Forelimb muscle (tissue), 1 donor: ENCODE measurements around the gene PCDHA4. TPM values are rescaled to one million over a fixed set of nuclear protein-coding genes. Genes with fewer than 3 reads are reported as not detected.
"Not testable (repeated sequence)": the region's sequence is repeated elsewhere in the genome, so short reads cannot be mapped to it uniquely, and the experiment has no call there.

Source experiments
- DNase-seq: peaks from one replicate; pipeline ENCODE4 v3.0.0-alpha.2; 2013; ENCODE audit warnings: low read depth
- polyA plus RNA-seq: library from polyadenylated mRNA; unstranded; fragments of 120-200 nt; gene quantifications from one replicate; pipeline ENCODE4 v1.2.1, GENCODE V29; 2013; ENCODE audit not compliant: insufficient read length

Gene PCDHA4
- polyA plus RNA-seq, 1 donor = 0.14 TPM

DNA sequence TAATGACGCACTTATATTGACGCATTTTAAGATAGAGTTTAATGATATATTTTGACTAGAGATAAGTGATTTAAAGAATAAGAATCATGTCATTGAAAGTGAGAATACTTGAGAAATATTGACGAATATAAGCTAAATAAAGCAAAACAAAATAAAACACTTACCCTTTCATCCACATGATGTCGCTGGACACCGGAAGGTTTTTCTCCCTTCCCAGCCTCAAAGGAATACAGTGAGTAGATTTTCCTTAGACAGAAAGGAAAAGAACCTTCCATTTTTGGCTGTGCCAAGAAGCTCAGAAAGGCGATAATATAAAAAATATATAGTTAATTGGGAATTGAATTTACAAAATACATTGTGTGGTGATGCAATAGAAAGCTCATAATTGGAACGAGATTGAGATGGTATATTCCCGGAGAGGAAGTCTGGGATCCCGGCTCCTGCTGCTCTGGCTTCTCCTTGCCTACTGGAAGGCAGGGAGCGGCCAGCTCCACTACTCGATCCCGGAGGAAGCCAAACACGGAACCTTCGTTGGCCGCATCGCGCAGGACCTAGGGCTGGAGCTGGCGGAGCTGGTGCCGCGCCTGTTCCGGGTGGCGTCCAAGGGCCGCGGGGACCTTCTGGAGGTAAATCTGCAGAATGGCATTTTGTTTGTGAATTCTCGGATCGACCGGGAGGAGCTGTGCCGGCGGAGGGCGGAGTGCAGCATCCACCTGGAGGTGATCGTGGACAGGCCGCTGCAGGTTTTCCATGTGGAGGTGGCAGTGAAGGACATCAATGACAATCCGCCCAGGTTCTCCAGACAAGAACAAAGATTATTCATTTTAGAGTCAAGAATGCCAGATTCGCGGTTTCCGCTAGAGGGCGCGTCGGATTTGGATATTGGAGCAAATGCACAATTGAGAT is 14.8 kb downstream of the PCDHA4 start, which contains the start of gene PCDHA5:
Gene PCDHA5 (plus strand): TSS at position 239 of the 906 bp plus-strand sequence.
- no peak for DNase-seq

- no peak for DNase-seq
Measured at GRCh38 chr5:140822281-140822629, 15.4 kb downstream of the PCDHA4 start.

- DNase-seq = not testable (repeated sequence)
Measured at GRCh38 chr5:140822969-140823368, 16.1 kb downstream of the PCDHA4 start.

DNA sequence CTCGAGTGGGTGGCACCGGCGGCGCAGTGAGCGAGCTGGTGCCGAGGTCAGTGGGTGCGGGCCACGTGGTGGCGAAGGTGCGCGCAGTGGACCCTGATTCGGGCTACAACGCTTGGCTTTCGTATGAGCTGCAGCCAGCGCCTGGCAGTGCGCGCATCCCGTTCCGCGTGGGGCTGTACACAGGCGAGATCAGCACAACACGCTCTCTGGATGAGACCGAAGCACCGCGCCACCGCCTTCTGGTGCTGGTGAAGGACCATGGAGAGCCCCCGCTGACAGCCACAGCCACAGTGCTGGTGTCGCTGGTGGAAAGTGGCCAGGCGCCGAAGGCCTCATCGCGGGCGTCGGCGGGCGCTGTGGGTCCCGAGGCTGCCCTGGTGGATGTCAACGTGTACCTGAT is 16.6 kb downstream of the PCDHA4 start:
- no peak for DNase-seq

- no peak for DNase-seq
Measured at GRCh38 chr5:140827704-140828361, 21.0 kb downstream of the PCDHA4 start, which contains the start of gene PCDHA6. Gene PCDHA6 (plus strand): TSS chr5:140827960. CDS start chr5:140828092, 132 bp downstream.

DNA sequence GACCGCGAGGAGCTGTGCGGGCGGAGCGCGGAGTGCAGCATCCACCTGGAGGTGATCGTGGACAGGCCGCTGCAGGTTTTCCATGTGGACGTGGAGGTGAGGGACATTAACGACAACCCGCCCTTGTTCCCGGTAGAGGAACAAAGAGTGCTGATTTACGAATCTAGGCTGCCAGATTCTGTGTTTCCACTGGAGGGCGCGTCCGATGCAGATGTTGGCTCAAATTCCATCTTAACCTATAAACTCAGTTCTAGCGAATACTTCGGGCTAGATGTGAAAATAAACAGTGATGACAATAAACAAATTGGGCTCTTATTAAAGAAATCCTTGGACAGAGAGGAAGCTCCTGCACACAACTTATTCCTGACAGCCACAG is 21.5 kb downstream of the PCDHA4 start:
- no peak for DNase-seq

- DNase-seq = not testable (repeated sequence)
Measured at GRCh38 chr5:140829511-140830501, 22.9 kb downstream of the PCDHA4 start.

DNA sequence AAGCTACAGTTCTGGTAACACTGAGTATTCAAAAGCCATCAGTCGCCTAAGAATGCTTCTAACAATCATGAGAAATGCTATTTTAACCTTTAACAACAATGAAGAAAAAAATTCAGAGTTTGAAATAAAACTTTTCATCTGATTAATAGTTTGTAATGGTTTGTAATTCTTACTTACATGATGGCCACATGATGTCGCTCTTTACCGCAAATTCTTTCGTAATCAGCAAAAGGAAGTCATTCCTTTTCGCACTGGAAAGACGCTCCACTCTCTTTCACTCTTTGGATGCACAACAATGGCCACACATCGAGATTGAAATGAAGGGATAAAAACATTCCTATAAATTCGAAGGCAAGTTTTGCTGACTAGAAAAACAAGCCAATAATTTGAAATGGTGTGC is 27.1 kb downstream of the PCDHA4 start, which contains the start of gene PCDHA7:
Gene PCDHA7 (plus strand): TSS at position 277 of the 400 bp plus-strand sequence. CDS start 115 bp downstream, at position 392.
- no peak for DNase-seq

GRCh38 chr5:140834439-140835008 is 27.7 kb downstream of the PCDHA4 start:
- not testable (repeated sequence) for DNase-seq

- DNase-seq = no peak
Measured at GRCh38 chr5:140835622-140836510, 29.0 kb downstream of the PCDHA4 start.

- DNase-seq = no peak
Measured at GRCh38 chr5:140840978-140841962, 34.4 kb downstream of the PCDHA4 start, which contains the start of gene PCDHA8. Gene PCDHA8 (plus strand): TSS chr5:140841187. CDS start chr5:140841322, 135 bp downstream.

DNA sequence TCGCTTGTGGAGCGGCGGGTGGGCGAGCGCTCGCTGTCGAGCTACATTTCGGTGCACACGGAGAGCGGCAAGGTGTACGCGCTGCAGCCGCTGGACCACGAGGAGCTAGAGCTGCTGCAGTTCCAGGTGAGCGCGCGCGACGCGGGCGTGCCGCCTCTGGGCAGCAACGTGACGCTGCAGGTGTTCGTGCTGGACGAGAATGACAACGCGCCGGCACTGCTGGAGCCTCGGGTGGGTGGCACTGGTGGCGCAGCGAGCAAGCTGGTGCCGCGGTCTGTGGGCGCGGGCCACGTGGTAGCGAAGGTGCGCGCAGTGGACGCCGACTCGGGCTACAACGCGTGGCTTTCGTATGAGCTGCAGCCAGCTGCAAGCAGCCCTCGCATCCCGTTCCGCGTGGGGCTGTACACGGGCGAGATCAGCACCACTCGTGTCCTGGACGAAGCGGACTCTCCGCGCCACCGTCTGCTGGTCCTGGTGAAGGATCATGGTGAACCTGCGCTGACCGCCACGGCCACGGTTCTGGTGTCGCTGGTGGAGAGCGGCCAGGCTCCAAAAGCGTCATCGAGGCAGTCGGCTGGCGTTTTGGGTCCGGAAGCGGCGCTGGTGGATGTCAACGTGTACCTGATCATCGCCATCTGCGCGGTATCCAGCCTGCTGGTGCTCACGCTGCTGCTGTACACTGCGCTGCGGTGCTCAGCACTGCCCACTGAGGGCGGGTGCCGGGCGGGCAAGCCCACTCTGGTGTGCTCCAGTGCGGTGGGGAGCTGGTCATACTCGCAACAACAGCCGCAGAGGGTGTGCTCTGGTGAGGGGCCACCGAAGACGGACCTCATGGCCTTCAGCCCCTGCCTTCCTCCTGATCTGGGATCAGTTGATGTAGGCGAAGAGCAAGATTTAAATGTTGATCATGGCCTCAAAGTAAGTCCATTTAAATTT is 36.2 kb downstream of the PCDHA4 start:
- no peak for DNase-seq

DNA sequence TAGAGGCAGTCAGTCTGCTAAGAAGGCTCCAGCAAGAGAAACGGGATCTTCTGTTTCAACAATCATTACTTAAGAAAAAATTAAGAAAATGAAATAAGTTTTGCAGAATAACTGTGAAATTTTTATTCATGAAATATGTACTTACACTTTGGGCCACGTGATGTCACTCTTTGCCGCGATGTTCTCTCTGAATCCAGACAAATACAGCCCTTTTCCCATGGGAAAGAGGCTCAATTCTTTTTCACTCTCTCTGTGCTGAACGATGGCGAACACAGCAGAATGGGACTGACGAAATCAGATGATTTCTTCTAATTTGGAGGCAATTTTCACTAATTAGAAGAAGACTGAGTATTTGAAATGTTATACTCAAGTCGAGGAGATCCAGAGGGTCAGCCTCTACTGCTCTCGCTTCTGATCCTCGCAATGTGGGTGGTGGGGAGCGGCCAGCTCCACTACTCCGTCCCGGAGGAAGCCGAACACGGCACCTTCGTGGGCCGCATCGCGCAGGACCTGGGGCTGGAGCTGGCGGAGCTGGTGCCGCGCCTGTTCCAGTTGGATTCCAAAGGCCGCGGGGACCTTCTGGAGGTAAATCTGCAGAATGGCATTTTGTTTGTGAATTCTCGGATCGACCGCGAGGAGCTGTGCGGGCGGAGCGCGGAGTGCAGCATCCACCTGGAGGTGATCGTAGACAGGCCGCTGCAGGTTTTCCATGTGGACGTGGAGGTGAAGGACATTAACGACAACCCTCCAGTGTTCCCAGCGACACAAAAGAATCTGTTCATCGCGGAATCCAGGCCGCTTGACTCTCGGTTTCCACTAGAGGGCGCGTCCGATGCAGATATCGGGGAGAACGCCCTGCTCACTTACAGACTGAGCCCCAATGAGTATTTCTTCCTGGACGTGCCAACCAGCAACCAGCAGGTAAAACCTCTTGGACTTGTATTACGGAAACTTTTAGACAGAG is 41.6 kb downstream of the PCDHA4 start, which contains the start of gene PCDHA9:
Gene PCDHA9 (plus strand): TSS at position 244 of the 964 bp plus-strand sequence. CDS start 114 bp downstream, at position 358.
- not testable (repeated sequence) for DNase-seq

DNA sequence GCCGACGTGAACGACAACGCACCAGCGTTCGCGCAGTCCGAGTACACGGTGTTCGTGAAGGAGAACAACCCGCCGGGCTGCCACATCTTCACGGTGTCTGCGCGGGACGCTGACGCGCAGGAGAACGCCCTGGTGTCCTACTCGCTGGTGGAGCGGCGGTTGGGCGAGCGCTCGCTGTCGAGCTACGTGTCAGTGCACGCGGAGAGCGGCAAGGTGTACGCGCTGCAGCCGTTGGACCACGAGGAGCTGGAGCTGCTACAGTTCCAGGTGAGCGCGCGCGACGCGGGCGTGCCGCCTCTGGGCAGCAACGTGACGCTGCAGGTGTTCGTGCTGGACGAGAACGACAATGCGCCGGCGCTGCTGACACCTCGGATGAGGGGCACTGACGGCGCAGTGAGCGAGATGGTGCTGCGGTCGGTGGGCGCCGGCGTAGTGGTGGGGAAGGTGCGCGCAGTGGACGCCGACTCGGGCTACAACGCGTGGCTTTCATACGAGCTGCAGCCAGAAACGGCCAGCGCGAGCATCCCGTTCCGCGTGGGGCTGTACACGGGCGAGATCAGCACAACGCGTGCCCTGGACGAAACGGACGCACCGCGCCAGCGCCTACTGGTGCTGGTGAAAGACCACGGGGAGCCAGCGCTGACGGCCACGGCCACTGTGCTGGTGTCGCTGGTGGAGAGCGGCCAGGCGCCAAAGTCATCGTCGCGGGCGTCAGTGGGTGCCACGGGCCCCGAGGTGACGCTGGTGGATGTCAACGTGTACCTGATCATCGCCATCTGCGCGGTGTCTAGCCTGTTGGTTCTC is 43.2 kb downstream of the PCDHA4 start:
- not testable (repeated sequence) for DNase-seq
